OCI-LY3 (cell line): Measurements from ENCODE around the gene DNAH5.

ENCODE experiments used
- H2AFZ ChIP-seq: fragments of 200-600, 300-600 bp; shearing (Covaris generic); 2 replicates; pipeline ENCODE4 v1.6.0; 2014; ENCODE audit warnings: antibody characterized with exemption, low read depth, low read length
- H3K27ac ChIP-seq: fragments of 200-600, 300-600 bp; sonication (generic); 2 replicates; pipeline ENCODE4 v1.5.1; 2014; ENCODE audit warnings: mild to moderate bottlenecking, low read length, moderate library complexity, mixed read lengths
- H3K27me3 ChIP-seq: fragments of 200-600, 300-600 bp; sonication (generic); 2 replicates; pipeline ENCODE4 v1.6.1; 2014; ENCODE audit warnings: low read depth, low read length, mixed read lengths
- H3K36me3 ChIP-seq: fragments of 200-600, 300-600 bp; sonication (generic); replicated peaks from 2 replicates; pipeline ENCODE3; 2014; ENCODE audit warnings: low read depth, low read length, mixed read lengths
- H3K4me1 ChIP-seq: fragments of 300-600, 200-600 bp; sonication (generic); 2 replicates; pipeline ENCODE4 v1.6.1; 2014; ENCODE audit warnings: low read length, mixed read lengths
- H3K4me2 ChIP-seq: fragments of 200-600, 300-600 bp; sonication (generic); 2 replicates; pipeline ENCODE4 v1.6.1; 2014; ENCODE audit warnings: low read length, mixed read lengths
- H3K4me3 ChIP-seq: fragments of 300-600, 200-600 bp; sonication (generic); 2 replicates; pipeline ENCODE4 v1.5.1; 2014; ENCODE audit warnings: antibody characterized with exemption, mild to moderate bottlenecking, low read length, moderate library complexity
- H3K79me2 ChIP-seq: fragments of 300-600, 200-600 bp; shearing (Covaris generic); 2 replicates; pipeline ENCODE4 v1.6.1; 2014; ENCODE audit warnings: mild to moderate bottlenecking, low read length, mixed read lengths
- H3K9ac ChIP-seq: fragments of 300-600, 200-600 bp; shearing (Covaris generic); 2 replicates; pipeline ENCODE4 v1.6.0; 2014; ENCODE audit warnings: mild to moderate bottlenecking, low read length, moderate library complexity
- H3K9me3 ChIP-seq: fragments of 200-600, 300-600 bp; shearing (Covaris generic); 2 replicates; pipeline ENCODE4 v1.6.1; 2014; ENCODE audit warnings: low read length, mixed read lengths; ENCODE audit not compliant: insufficient read depth
- H4K20me1 ChIP-seq: fragments of 200-600, 300-600 bp; sonication (generic); 2 replicates; pipeline ENCODE4 v1.6.1; 2016; ENCODE audit warnings: low read length, mixed read lengths; ENCODE audit not compliant: insufficient read depth
- CTCF ChIP-seq: fragments of 200-600, 300-600 bp; sonication (generic); IDR thresholded peaks from 2 replicates; pipeline ENCODE4 v1.5.1; 2014; ENCODE audit warnings: antibody characterized with exemption, low read length, low read depth
- EZH2phosphoT487 ChIP-seq: fragments of 200-600 bp; shearing (Covaris generic); IDR thresholded peaks from 2 replicates; pipeline ENCODE4 v1.6.1; 2018; ENCODE audit warnings: antibody characterized with exemption, mixed run types, low read depth

The DNAH5 gene, protein sequence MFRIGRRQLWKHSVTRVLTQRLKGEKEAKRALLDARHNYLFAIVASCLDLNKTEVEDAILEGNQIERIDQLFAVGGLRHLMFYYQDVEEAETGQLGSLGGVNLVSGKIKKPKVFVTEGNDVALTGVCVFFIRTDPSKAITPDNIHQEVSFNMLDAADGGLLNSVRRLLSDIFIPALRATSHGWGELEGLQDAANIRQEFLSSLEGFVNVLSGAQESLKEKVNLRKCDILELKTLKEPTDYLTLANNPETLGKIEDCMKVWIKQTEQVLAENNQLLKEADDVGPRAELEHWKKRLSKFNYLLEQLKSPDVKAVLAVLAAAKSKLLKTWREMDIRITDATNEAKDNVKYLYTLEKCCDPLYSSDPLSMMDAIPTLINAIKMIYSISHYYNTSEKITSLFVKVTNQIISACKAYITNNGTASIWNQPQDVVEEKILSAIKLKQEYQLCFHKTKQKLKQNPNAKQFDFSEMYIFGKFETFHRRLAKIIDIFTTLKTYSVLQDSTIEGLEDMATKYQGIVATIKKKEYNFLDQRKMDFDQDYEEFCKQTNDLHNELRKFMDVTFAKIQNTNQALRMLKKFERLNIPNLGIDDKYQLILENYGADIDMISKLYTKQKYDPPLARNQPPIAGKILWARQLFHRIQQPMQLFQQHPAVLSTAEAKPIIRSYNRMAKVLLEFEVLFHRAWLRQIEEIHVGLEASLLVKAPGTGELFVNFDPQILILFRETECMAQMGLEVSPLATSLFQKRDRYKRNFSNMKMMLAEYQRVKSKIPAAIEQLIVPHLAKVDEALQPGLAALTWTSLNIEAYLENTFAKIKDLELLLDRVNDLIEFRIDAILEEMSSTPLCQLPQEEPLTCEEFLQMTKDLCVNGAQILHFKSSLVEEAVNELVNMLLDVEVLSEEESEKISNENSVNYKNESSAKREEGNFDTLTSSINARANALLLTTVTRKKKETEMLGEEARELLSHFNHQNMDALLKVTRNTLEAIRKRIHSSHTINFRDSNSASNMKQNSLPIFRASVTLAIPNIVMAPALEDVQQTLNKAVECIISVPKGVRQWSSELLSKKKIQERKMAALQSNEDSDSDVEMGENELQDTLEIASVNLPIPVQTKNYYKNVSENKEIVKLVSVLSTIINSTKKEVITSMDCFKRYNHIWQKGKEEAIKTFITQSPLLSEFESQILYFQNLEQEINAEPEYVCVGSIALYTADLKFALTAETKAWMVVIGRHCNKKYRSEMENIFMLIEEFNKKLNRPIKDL (N-terminal part only)

GRCh38 chr5:13944560-13945199 lies at the start of gene DNAH5:
DNAH5 (minus strand) TSS chr5:13944688; CDS start chr5:13944438, 250 bp downstream.
- Histone ChIP-seq H4K20me1 (no peaks in the 10 kb centered on the region), H3K79me2 (no peaks in the 10 kb centered on the region), H3K4me2 (no peak within 1 kb of the TSS), H3K27me3 (no peaks in the 10 kb centered on the region), H3K36me3 (no peaks in the 10 kb centered on the region), H2AFZ (no peak within 1 kb of the TSS), H3K9me3 (no peaks in the 10 kb centered on the region), H3K9ac (no peak within 1 kb of the TSS), H3K4me3 (no peak within 1 kb of the TSS), H3K4me1 (no peaks in the 10 kb centered on the region), H3K27ac (no peak within 1 kb of the TSS)
- TF ChIP-seq EZH2phosphoT487, result no peak
- no peak for TF ChIP-seq CTCF

GRCh38 chr5:13993926-13994325 lies 49.4 kb upstream of the DNAH5 start:
- no peak overlapping the region for H3K27ac ChIP-seq
- H3K4me1 ChIP-seq, result no peaks in the 10 kb centered on the region
- no peak overlapping the region for H3K4me2 ChIP-seq
- H3K79me2 ChIP-seq, result no peaks in the 10 kb centered on the region
- no peak overlapping the region for H3K4me3 ChIP-seq
- no peaks in the 10 kb centered on the region for H3K36me3 ChIP-seq
- H3K9me3 ChIP-seq, result no peaks in the 10 kb centered on the region
- H2AFZ ChIP-seq, result no peak overlapping the region
- no peak overlapping the region for H3K9ac ChIP-seq
- TF ChIP-seq CTCF (no peak), EZH2phosphoT487 (no peak)
- no peaks in the 10 kb centered on the region for H4K20me1 ChIP-seq
- no peaks in the 10 kb centered on the region for H3K27me3 ChIP-seq

- Histone ChIP-seq H3K27me3 (no peaks in the 10 kb centered on the region), H3K27ac (no peak overlapping the region), H3K9me3 (no peaks in the 10 kb centered on the region), H3K9ac (no peak overlapping the region), H3K4me1 (no peaks in the 10 kb centered on the region), H3K79me2 (no peaks in the 10 kb centered on the region), H2AFZ (no peak overlapping the region), H3K4me3 (no peak overlapping the region), H4K20me1 (no peaks in the 10 kb centered on the region), H3K4me2 (no peak overlapping the region), H3K36me3 (no peaks in the 10 kb centered on the region)
- no peak for TF ChIP-seq CTCF
- TF ChIP-seq EZH2phosphoT487, result no peak
Observed at GRCh38 chr5:13992795-13993194, 48.3 kb upstream of the DNAH5 start.
